Adipose tissue (tissue), 3 donors: ENCODE measurements around the gene RHBDF1. TPM values are rescaled to one million over a fixed set of nuclear protein-coding genes. Genes with fewer than 3 reads are reported as not detected.

Source experiments
- H3K27ac ChIP-seq: one replicate; pipeline ENCODE4 v1.5.1; 2013; ENCODE audit warnings: low read depth, low read length
- WGBS, 3 donors: extraction: QIAGEN DNeasy Blood & Tissue Kit; methylation state at CpG; one replicate each; pipeline ENCODE4 v1.1.7; 2013; 5-methylcytosine and 5-hydroxymethylcytosine counted together
- polyA plus RNA-seq, 3 donors: library from polyadenylated mRNA; stranded (reverse); fragments of 200-250 nt; gene quantifications; one replicate each; pipeline ENCODE4 v1.2.3, GENCODE V29; 2013
- donor health status: healthy with polysubstance abuse.
- donor health status: Bipolar disorder and iron deficiency.
- donor health status: healthy.

Gene RHBDF1, protein sequence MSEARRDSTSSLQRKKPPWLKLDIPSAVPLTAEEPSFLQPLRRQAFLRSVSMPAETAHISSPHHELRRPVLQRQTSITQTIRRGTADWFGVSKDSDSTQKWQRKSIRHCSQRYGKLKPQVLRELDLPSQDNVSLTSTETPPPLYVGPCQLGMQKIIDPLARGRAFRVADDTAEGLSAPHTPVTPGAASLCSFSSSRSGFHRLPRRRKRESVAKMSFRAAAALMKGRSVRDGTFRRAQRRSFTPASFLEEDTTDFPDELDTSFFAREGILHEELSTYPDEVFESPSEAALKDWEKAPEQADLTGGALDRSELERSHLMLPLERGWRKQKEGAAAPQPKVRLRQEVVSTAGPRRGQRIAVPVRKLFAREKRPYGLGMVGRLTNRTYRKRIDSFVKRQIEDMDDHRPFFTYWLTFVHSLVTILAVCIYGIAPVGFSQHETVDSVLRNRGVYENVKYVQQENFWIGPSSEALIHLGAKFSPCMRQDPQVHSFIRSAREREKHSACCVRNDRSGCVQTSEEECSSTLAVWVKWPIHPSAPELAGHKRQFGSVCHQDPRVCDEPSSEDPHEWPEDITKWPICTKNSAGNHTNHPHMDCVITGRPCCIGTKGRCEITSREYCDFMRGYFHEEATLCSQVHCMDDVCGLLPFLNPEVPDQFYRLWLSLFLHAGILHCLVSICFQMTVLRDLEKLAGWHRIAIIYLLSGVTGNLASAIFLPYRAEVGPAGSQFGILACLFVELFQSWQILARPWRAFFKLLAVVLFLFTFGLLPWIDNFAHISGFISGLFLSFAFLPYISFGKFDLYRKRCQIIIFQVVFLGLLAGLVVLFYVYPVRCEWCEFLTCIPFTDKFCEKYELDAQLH
- polyA plus RNA-seq, result 10 to 100 TPM; 12.2 to 35.7 (median 33.0) TPM

DNA sequence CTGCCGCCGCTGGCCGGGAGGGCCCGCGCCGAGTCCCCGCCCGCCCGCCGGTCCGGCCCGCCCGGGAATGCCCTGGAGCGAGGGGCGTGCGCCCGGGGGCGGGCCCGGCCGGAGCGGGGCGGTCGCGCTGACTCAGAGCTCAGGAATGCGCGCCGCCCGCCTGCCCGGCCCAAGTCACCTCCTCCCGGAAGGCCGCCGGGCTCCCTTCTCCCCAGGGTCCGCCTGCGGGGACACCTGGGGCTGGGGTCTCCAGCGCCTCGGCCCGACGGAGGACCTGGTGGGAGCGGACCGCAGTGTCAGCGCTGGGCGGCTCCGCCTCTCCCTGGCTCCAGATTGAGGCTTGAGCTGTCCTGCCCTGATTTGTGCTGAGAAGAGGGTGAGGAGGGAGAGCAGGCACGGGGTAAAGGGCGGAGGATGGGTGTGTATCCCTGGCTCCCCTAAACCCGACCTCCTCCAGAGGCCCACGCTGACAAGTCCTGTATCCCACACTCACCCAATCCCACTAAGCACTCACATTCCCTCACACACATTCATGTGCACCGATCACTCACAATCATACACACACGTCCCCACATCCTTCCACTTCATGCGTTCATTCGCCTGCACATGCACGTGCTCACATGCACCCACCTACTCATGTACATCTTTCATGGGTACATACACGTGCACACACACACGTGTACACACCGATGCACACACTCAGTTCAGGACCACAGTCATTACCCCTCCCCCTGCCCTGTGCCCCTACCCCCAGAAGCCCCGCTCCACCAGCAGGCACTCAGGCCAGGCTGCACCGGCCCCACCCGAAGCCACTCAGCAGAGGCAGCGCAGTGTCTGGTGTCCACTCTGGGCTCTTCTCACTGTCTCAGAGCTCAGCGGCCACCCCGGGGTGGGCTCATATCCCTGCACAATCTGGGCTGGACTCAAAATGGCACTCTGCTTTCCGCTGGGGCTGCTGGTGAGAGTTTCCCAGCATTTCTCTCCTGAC lies at the start of gene RHBDF1:
Gene RHBDF1 (minus strand): TSS at position 71 of the 988 bp plus-strand sequence. CDS start 7,616 bp downstream, outside the sequence.
- no peak within 1 kb of the TSS for H3K27ac ChIP-seq
- 20 to 27% (median 22%) methylated on average over 54 to 62 of the region's 62 CpGs for WGBS, 3 donors

DNA sequence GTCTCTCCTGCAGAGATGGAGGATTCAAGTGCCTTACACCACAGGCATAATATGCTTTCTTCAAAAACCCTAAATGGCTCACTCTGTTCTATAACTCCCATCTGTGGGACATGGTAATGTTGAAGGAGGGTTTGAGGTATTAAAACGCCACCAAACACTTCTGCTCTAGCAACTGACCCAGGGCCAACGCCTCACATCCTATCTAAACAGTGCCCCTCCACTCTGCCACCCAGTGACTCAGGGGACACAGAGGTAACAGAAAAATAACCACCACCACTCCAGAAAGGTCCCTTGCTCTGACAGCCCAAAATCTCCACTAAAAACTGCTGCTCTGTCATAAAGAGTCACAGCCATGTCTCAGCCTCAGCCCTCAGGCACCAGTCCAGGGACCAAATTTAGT lies 48.3 kb upstream of the RHBDF1 start:
- 88 to 96% (median 90%) methylated on average over 2 of the region's 2 CpGs for WGBS, 3 donors
- H3K27ac ChIP-seq, result no peak overlapping the region

DNA sequence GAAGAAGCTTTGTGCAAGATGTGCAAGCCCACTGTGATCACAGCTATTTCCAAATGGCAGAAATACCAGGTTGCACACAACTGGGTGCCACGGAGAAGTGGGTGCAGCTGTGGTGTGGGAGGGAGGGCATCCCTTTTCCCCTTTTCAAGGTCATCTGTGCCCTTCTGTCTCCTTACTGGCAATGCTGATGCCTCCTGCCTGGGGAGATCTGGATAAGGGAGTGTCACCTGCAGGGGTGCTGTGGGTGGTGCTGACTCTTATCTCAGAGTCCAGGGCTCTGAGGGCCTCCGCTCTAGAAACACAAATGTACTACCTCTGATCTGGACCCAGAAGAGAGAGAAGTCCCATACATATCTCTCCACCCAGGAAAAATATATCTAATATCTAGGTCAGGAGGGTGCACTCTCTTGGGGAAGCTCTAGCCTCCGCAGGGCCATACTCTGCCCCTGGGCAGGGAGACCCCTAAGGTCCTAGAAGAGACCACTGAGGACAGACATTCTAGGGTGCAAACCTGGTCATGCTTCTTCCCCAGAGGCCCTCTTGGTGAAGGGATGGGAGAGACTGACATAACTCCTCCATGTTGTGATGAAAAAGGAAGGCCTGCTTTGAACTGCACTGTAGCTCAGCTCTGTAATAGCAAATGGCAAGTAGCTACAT lies 47.5 kb upstream of the RHBDF1 start:
- 78 to 91% (median 84%) methylated on average over 3 of the region's 3 CpGs for WGBS, 3 donors
- no peak overlapping the region for H3K27ac ChIP-seq

DNA sequence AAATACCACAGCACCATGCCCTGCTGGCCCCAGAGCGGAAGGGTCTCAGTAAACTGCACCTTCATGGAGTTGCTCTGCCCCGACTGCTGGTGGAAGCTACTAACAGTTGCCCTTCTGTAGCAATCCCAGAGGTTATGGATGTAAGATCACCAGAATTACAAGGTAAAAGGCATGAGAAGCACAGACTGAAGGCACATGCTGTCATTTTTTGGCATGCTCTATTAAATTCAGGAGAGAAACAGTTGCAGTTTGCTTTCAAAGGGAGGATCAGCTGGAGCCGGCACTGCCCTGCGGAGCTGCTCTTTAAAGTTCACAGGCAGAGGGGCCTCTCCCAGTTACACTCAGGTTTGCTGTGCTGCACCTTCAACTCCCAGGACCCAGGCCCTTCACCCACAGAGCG lies 46.9 kb upstream of the RHBDF1 start:
- 86 to 92% (median 92%) methylated on average over 5 of the region's 5 CpGs for WGBS, 3 donors

DNA sequence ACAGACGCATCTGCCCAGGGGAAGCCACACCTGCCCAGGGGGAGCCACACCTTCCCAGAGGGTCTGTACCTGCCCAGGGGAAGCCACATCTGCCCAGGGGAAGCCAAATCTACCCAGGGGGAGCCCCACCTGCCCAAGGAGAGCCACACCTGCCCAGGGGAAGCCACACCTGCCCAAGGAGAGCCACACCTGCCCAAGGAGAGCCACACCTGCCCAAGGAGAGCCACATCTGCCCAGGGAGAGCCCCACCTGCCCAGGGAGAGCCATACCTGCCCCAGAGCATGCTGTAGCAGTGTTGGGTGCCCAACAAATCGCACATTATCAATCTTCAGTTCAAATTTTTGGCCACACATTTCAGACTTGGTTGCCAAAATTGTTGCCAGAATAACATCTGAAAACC lies 46.4 kb upstream of the RHBDF1 start:
- WGBS, 3 donors, result 95 to 96% (median 96%) methylated on average over 2 of the region's 2 CpGs
- H3K27ac ChIP-seq, result no peak overlapping the region

More for the DNA sequence above, 46.9 kb upstream of the RHBDF1 start:
- no peak overlapping the region for H3K27ac ChIP-seq

DNA sequence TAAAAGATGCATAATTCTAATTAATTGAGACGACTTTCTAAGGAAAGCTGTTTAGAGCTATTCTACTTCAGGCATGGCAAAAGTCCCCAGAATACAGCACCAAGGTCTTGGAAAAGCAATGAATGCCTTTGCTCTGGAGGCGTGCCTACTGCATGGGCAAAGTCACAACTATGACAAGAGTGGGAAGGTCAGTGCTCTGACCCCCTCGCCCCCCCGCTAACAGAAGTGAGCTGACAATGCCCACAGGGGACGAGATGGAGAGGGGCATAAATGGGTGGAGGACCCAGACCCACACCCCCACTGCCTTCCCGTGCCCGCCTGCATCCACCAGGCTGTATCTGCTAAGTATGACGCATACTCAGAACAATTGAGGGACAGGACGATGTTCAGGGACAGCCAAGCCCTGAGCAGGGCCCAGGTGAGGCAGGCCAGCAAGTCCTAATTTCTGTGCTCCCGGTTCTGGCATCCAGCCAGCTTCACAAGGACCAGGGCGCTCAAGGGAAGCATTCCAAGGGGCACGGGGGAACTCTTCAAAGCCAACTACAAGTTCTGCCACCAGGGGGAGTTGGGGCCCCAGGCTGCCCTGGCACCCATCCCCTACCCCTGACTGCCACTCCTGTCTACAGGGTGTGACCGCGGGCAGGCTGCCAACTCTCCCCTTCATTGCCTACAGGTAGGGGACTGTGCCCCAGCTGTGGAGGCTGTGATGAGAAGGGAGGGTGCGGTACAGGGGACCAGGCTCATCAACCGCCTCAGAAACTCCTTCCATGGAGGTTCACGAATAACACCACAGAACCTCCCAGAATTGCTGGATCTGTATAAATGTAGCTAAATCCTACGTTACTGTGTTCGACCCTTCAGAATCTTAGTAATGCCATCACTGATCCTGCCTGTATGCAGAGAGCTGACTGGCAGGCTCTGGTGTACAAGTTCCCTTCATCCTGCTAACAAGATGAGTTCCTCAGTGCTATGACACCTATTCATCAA lies 45.2 kb upstream of the RHBDF1 start:
- no peak overlapping the region for H3K27ac ChIP-seq
- 60 to 71% (median 64%) methylated on average over 19 of the region's 19 CpGs for WGBS, 3 donors

DNA sequence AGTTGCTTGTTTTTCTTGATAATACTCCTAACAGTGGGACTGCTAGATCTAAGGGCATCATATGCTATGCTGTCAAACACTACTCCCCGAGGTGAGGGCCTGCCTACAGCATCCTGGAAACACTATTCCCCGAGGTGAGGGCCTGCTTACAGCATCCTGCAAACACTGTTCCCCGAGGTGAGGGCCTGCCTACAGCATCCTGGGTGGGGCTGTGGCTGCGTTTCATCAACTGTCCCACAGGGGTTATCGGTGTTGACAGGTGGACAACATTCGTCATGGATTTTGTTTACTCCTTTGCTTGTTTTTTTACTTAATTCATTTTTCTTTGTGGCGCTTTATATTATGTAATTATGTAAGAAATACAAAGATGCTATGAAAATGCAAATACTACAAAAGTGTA lies 43.6 kb upstream of the RHBDF1 start:
- H3K27ac ChIP-seq, result no peak overlapping the region
- 70 to 74% (median 70%) methylated on average over 7 of the region's 7 CpGs for WGBS, 3 donors

DNA sequence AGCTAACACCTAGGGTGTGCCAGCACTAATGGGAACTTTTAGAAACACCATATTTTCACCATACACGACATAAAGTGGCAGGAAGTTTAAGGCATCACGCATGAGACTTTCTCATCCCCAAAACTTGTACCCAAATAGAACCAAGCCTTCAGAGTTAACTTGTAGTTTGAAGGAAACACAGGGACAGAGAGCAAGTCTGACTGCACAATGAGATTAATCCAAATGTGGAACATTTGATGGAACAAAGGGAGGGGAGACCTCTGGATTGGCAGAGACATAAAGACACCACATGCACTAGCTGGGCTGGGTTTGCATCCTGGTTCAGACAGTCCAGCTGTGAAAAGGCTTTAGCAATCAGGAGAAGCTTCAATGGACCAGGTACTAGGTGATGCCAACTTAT lies 41.9 kb upstream of the RHBDF1 start:
- 88 to 98% (median 90%) methylated on average over 2 of the region's 2 CpGs for WGBS, 3 donors
- no peak overlapping the region for H3K27ac ChIP-seq

DNA sequence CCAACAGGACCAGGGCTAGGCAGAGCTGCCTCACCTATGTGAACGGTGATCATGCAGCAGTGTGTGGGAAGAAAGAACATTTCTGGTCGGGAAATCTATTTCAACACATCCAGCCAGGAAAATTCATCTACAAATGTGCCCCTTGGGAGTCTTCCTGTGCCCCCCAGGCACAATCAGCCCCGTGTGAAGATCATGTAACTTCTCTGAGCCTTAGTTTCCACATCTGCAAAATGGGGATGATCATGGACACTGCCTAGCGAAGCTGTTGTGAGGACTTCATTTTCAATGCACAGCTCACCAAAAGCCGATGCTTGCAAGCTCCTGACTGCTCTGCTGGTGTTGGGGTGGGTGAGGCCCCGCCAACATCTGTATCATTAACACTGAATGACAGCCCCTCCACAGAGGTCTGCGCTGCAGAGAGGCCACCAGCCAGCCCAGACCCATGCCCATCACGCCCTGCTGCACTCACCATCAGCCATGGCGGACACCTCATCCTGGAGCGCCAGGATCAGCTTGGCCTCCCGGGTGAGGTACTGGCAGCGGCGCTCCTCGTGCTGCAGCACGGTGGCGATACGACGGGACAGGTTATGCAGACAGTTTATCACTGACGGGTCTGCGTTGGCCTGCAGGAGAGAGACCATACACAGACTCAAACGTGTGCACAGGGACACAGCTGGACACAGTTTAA lies 39.9 kb upstream of the RHBDF1 start:
- 92 to 94% (median 92%) methylated on average over 21 of the region's 21 CpGs for WGBS, 3 donors
- no peak overlapping the region for H3K27ac ChIP-seq

DNA sequence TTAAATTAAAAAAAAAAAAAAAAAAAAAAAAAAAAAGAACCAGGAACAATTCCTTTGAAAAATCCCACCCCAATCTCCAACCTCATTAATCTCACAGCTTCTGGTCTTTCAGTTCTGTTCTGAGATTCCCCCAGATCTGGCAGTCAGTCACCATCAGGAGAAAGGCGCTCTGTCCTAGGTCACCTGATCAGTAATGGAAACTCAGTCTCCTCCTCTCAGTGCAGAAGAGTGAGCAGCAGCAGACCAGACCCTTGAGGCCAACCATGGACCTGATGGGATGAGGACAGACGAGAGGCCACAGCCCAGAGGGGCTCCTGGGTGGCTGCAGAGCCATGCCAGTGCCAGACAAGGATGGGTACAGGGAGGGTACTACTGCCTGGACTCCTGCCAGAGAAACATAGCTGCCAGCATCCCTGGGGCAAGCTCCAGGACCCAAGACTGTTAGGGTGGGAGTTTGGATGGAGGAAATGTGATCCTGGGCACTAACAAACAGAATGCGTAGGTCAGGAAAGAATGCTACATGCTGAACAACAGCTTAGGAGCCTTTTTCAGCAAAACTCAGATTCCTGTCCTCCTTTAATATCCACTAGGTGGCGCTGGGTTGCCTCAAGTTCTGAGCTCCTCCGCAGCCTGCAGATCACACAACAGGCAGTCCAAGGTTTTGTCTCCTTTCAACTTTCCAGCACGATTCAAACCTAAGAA lies 34.3 kb upstream of the RHBDF1 start:
- H3K27ac ChIP-seq, result no peak overlapping the region
- 31 to 32% (median 31%) methylated on average over 6 of the region's 6 CpGs for WGBS, 3 donors

DNA sequence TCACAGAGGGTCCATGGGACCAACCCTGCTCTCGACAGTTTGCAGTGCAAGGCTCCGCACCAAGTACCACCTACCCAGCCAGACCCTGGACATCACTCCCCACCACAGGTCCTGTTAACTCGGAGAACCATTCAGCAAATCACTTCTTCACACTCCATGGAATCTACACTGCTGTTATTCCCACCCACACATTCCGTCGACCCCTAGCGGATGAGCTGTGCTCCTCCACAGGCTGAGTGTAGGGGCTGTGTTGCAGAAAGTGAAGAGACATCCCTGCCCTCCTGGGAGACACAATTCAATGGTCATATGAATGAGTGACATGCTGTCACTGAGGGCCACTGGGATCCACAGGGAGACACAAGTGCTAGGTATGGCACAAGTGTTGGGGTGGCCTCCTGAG lies 33.1 kb upstream of the RHBDF1 start:
- H3K27ac ChIP-seq, result no peak overlapping the region
- WGBS, 3 donors, result 87 to 93% (median 93%) methylated on average over 6 of the region's 6 CpGs

DNA sequence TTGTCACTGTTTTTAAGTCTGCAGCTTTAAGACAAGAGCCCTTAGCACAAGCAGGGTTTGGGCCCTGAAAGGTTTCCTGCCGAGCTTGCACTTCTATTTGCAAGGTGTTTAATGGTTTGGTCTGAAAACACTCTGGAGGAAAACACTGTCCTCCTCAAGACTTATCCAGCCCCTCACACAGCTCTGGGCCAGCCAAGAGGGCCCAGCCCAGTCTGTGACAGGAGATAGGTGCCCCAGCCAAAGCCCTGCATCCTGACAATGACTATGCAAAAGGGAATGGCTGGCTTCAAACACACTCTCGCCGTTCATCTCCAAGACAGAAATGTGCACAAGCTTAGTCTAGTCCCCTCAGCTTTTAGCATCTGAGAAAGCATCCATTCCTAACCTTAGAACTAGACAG lies 32.5 kb upstream of the RHBDF1 start:
- 64 to 89% (median 67%) methylated on average over 3 of the region's 3 CpGs for WGBS, 3 donors
- no peak overlapping the region for H3K27ac ChIP-seq

DNA sequence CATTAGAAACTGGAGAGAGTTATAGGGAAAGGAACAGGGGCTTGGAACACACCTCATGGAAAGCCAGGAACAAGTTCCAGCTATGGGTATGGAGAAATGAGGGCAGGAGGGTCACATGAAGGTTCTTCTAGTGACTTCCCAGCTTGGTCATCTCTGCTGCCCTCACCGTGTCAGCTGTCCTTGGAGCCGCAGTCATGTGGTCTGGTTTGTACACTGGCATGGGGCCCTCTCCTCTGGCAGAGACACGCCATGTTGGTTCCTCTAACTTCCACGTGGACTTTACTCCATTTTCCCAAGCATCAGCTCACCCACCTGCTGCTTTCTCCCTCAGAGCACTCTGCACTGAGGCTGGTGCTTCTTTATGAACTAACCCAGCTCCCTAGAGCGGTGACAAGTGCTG lies 31.9 kb upstream of the RHBDF1 start:
- no peak overlapping the region for H3K27ac ChIP-seq
- 47 to 89% (median 81%) methylated on average over 5 of the region's 5 CpGs for WGBS, 3 donors

DNA sequence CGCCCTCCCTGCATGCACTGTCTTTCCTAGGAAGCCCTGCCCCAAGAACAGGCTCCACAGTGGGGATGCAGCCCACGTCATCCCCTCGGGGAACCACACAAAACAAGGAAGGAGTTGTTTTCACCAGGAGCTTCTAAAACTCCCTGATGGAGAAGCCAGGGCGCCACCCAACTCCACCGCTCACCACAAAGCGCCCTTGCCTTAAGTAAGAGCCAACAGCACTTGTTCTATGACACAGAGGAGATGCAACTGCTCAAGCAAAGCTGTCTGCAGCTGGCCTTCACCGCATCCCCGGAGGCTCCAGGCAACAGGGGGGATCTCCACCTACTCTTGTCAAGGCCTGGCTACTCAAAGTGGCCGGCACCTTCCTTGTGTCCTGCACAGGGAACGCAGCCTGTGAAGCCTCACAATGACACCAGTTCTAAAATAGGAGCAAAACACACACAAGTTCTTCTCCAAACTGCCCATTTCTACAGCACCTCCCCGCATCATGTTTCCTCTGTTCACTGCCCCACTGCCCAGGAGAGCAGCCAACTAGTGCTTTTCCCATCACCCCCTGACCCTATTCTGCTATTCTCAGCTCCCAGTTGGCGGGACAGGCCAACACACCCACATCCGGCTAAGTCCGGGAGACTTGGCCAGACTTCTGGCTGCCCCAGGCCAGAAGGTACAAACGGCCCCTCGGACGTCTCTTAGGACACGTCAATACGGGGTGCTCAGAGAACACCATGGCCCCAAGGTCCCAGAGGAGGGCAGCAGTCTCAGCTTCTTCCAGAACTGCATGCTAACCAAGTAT lies 29.8 kb upstream of the RHBDF1 start:
- WGBS, 3 donors, result 55 to 76% (median 59%) methylated on average over 19 of the region's 19 CpGs
- H3K27ac ChIP-seq, result no peak overlapping the region

DNA sequence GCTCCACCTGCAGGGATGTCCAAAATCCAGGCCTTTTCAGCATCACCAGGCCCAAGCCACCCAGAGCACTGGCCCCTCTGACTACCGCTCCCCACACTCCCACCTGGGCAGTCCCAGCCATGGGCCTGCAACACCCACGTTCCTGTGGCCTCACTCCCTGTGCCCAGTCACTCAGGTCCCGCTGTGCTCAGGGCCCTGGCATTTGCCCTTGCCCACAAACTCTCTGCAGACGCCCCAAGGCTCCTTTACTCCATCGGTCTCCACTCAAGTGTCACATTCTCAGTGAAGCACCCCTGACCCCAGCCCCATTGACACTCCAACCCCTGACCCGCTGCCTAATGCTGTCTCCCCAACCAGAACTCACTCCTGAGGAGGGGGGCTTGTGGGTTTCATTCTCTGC lies 29.2 kb upstream of the RHBDF1 start:
- WGBS, 3 donors, result 79 to 84% (median 80%) methylated on average over 6 of the region's 6 CpGs
- no peak overlapping the region for H3K27ac ChIP-seq
